Endometrium (tissue), 2 donors: ENCODE measurements around the gene ZXDC.

Experiments
- FAIRE-seq: peaks from 2 replicates; lab custom pipeline; 2012; peaks lifted over from hg19 to GRCh38; lab: Jason Lieb, UNC
- donor health status: control.
- donor health status: control.

The ZXDC gene

DNA sequence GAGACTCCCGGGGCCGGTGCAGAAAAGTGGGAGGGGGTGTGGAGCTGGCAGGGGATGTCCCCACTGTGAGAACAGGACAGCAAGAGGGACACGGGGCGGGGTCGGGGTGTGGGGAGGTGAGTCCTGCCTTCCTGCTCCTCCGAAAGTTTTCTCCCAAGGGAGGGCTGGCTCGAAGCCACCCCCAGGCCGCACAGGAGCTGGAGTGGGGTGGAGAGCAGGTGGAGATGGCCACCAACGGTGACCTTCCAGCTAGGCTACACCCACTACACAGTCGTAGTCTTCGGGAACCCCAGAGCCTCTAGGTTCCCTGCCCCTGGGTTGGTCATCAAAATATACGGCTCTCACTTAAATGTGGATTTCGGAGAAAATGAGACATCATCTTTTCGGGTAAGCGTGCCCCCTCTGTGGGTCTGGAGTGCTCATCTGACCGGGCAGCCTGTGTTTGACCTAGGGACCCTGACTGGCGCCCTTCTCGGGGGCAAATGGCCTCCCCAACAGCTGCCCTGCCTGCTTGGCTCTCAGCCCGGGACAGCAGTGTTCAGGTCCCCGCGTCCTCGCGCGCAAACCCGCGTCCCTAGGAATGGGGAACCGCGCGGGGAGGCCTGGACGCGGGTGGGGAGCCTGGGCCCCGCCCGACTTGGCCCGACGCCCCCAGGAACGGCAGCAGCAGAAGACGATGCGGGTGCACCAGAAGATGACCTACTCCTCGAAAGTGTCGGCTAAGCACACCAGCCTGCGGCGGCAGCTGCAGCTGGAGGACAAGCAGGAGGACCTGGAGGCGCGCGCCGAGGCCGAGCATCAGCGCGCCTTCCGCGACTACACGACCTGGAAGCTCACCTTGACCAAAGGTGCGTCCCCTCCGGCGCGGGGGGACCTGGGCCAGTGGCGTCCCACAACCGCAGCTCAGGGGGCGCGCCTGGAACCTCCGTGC lies 59.8 kb downstream of the ZXDC start:
- FAIRE-seq: no peak

DNA sequence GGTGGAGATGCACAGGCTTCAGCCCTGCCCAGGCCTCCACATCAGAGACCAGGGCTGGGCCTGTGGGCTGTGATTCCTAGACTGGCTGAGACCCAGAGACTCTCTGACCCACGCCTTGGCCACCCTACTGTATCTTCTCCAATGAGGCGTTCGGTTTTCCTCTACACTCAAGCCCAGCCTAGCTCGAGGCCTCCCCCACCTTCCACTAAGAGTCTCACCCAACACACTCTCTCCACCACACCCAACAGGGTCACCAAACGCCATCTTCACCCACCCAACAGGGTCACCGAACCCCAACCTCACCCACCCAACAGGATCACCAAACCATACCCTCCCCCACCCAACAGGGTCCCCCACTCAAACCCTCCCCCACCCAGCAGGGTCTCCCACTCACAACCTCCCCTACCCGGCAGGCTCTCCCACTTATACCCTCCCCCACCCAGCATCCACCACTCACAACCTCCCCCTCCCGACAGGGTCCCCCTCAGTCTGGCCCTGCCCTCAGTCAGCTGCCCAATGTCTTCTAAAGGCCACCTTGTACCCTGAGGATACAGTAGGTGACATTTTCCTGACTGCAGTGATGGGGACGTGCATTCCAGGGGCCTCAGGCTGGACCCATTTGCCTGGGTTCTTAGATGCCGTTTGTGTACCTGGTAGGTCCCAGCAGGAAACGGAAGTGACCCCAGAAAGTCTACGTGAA lies 60.6 kb downstream of the ZXDC start:
- no peak for FAIRE-seq

DNA sequence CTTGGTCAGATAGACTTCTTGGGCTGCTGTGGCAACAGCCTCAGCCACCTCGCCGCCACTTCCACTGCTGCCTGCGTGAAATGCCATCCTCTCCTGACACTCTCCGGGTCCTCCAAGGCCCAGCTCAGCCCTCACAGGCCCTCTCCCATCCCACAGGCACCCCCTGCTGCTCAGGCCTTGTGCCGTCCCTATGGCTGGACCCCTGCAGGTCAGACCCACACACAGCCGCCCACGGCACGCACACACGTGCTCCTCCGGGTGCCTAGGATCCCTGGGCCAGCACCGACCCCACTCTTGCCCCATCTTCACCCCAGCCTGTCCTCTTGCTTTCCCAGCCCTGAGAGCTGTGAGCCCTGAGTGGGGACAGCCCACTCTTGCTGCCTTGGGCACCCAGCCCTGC lies 61.3 kb downstream of the ZXDC start:
- no peak for FAIRE-seq

DNA sequence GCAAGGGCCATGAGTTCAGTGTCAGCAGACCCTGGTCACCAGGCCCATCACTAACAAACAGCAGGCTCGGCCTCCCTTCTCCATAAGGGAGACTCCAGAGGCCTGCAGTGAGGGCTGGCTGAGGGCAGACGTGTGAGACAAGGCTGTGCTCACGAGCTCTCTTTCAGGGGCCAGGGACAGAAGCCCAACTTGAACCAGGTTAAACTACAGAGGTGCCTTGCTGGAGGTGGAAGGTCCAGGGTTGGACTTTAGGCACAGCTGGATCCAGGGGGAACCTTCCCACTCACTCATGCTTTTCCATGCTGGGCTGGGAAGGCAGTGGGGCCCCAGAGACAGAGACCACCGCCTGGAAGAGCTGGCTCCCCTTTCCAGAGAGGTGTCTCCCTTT lies 62.0 kb downstream of the ZXDC start:
- no peak for FAIRE-seq

DNA sequence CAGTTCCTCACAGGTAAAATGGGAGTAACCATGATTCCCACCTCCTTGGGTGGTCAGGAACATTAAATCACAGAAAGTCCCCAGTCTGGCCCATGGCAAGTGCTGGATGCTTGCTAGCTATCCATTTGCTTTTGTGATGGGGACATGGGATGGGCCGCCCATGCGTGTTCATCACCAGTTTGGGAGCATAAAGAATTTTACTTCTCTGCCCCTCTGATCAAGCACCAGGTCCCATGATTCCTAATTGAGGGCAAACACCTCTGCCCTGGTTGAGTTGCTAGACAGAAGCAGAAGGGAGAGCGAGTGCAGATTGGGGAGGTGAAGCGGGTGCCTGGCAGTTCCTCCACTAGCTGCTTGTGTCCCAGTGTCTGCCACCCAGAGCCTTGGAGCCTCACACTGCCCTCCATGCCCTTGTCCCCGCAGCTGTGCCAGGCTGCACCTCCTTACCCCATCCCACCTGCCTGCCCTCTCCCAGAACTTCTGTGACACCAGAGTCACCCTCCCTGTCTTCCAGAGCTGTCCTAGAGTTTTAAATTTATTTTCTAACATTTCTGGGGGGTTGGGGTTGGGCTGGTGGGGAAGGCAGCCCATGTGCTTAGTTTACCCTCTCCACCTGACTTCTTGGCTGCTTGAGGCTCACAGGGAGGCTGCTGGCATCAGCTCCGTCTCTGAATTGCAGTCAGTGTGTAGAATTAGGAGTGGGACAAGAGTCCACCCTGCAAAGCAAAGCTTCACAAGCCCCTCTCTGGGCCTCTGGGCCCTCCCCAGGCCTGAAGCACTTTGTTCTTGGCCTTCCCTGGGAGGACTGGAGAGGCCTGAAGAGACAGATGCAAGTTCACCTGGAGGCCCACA lies 62.6 kb downstream of the ZXDC start:
- FAIRE-seq: no peak

DNA sequence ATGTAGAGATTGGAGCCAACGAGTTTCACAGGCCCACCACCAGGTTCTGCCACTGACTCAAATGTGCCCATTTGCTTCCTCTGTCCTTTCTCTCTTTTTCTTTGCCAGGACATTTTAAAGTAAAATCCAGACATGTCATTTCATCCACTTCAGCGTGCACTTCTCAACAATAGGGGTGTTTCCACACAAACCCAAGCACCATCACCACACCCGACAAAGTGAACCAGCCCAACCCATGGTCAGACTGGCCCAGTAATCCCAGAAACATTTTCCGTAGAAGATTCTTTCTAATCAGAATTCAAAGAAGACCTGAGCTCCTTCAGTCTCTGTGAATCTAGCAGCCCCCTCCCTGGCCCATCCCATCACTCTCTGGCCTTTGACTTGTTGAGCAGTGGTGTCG lies 67.6 kb downstream of the ZXDC start:
- FAIRE-seq: no peak

DNA sequence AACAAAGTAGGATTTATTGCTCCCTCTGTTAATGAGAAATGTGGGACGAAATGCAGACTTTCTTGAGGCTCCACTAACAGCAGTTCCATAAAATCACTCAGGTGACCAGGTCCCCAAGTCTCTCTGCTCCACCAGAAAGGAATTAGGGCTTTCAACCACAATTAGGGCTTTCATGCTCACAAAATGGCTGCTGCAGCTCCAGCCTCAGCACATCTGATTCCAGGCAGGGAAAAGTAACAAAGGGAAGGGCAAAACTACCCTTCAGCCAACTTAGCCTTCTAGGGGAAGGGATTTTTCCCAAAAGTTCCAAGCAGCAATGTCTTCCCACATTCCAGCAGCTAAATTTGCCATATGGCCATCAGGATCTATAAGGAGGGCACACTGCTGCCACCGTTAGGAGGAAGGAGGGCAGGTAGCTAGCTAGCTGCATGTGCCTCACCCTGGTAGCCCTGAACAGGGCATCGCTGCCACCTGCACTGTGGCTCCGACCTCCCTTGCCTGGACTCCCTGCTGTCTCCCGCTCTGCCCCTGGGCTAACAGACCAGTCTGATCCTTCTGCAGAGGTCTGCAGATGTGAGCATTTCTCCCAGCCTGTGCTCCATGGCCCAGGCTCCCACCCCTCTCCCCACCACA lies 68.2 kb downstream of the ZXDC start:
- no peak for FAIRE-seq

DNA sequence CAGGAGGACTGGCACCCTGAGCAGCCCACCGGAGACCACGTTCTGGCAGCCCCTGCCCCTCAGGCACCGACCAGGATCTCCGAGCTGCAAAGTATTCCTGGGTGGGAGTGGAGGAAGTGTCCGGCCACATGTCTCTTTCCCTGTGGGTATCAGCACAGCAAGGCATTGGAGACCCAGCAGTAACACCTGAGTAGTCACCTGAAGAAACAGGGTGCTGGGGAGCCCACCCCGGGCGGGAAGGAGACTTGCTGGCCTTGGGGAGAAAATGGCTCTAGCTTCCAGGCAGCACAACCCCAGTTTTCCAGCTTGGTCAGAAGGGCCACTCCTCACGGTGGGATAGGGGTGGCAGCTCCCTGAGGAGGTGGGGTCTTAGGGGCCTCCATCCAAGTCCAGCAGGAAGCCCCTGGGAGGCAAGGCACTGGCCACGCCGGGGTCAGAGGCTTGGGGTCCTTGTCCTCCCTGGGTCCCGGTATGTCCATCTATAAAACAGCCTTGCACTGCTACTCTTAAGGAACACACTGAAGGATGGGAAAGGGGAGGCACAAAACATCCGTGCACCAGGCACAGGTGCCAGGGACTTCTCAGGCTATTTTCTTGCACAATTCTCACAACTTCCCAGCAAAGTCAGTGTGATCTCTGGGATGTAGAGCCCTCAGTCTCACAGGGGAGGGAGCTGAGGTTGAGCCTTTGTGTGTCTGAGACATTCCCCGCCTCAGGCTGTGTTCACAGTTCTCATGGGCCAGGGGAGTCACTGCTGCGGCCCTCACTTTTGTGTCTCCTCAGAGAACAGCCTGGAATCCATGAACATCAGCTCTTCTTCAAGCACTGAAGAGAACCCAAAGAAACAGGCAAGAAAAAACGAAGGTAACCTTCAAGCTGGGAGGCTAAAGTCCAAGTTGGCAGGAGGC lies 69.0 kb downstream of the ZXDC start:
- FAIRE-seq: no peak

DNA sequence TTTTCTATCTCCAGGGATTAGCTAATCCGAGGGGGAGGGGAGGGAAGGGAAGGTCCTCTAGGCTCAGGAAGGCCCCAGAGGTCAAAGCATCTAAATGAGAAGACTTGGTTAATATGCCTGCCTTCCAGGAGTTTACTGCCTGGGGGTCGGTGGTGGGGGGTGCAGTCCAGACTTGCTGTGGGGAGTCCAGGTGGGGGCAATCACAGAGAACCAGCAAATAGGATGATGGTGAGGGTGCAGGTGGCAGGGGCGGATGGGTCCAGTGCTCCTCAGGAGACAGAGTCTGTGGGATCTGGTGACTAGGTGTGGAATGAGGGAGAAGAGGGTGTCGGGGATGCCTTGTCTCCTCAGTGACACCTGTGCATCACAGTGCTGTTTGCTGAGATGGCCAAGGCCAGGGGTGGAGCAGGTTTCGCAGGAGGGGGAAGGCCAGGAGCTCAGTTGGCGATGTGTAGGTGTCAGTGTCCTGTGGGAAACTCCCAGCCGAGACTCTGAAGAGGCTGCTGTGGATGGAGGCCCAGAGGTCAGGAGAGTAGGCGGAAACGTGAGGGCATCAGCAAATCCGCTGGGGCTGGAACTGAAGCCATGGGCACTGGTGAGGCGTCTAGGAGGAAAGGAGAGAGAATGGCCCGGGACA lies 72.9 kb downstream of the ZXDC start:
- no peak for FAIRE-seq

DNA sequence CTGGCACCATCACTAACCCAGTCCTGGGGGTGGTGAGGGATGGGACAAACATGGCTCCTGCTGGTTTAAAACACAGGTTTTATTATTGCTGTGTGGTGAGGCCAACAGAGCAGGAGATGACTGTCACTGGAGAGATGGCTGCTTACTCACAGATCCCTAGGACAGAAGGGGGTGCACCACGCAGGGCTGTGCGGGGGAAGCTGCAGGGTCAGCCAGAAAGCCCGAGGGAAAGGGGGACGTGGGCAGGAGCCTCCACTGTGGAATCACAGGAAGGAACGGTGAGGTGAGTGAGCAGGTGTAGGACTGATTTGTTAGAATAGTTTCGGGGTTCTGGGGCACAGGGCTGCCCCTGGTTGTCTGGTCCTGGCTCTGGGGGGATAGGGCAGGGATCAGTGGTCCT lies 73.5 kb downstream of the ZXDC start:
- no peak for FAIRE-seq

DNA sequence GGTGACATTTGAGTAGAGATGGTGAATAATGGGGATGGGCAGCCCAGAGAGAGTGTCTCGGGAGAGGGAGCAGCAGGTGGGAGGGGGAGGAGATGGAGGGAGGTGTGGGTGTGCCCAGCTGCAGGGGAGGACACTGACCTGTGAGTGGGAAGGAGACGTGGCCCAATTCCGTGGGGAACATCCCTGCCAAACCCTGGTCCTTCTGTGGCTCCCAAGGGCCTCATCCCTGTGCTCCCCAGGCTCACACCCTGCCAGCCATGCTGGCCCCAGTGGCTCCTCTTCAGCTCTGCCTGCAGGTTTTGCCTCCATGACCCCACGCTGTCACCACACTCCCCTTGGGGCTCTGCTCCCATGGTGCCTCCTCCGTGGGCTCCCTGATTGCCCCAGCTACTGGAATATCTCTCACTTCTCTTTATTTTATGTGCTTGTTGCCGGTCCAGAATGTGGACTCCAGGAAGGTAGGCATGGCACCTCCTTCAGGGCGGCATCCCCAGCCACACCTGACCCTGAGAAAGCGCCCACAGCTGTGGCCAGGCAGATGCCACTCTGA lies 74.0 kb downstream of the ZXDC start:
- no peak for FAIRE-seq

DNA sequence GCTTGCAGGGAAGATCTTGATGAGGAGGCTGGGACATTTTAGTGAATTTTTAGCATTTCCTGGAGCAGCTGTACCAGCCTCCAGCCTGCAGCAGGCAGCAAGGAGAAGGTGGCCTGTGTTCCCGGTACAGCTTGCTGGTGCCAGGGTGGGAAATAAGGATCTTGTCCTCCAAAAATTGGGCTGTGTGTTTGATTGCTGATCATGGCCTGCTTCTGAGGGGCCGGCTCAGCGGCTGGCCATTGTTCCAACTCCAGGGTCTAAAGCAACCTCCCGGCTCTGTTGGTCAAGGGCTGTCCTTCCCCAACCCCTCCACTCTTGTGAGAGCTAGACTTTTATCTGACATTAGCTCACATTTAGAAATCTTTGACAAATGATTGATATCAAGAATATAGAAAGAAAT lies 75.9 kb downstream of the ZXDC start:
- FAIRE-seq: no peak

DNA sequence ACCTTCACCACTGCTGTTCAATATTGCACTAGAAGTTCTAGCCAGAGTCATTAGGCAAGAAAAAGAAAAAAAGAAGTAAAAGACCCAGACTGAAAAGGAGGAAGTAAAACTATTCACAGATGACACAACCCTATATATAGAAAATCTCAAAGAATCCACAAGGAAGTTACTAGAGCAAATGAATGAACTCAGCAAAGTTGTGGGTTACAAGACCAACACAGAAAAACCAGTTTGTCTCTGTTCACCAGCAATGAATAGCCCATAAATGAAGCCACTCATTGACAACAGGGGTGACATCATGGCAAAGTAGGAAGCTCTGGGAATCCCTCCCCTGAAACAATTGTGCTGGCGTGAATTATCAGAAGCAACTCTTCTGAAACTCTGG lies 76.3 kb downstream of the ZXDC start:
- FAIRE-seq: no peak

DNA sequence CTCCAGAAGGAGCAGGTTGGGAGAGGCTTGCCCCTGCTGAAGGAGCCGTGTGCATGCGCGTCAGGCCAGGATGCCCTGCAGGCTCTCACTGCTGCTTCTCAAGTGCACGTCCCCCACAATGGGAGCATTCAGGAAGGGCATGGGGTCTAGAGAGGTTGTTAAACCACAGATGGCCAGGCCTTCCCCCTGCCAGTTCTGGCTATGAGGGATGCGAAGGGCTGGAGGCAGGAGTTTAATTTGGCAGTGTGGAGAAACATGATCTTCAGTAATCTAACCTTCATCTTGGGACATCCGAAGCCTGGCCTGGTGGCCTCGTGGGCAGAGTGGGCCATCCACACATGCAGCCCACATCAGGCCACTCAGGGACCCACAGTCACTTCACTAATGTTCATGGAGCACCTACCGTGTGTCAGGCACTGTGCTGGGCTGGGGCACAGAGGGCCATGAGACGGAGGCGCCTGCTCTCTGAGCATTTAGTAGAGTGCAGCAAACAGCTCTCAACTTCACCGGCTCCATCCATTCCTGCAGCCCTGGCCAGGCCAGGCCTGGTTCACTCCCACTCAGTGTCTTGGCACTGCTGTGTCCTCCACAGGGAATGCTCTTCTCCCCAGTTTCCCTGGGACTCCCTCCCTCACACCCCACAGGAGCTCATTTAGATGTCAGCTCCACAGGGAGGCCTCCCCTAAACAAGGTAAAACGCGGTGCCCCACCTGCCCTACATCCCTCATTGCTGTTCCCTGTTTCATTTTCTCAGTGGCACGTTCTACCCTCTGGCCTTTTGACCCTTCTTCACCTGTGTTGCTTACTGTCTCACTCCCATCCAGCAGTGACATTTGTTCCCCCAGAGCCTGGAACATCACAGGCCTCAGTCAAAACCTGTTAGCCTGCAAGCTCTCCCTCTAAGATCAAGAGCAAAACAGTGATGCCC lies 77.0 kb downstream of the ZXDC start:
- no peak for FAIRE-seq

DNA sequence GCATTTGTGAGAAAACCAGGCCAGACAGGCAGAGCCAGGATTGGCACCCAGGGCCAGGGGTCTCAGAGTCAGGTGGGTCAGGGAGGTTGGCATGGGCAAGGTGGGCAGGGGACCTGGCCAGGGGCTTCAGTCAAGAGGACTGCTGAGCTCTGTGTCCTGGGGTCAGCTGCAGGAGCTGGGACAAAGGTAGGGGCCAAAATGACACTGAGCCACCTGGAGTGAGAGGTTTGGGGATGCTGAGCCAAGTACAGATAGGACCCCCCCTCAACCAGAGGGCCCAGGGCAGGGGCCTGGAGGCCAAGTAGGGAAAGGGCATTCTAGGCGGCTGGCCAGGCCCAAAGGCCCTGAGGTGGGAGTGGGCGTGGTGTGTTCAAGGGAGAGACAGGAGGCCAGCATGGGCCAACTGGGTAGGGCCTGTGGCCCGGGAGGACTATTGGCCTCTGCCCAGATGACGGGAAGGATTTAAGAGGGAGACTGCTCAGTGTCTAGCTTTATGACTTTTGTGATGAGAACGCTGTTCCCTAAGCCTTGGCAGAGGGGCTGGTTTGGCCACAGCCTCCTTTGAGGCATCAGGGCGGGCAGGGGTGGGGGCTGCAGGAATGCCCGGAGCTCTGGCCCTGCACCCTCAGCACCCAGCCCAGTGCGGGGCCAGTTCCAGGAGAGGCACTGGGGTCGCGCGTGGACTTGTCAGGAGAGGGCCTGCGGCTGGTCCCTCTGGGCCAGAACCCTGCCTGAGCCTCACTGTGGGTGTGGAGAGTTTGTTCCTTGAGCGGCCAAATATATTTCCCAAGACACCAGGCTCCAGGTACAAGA lies 77.9 kb downstream of the ZXDC start:
- FAIRE-seq: no peak

DNA sequence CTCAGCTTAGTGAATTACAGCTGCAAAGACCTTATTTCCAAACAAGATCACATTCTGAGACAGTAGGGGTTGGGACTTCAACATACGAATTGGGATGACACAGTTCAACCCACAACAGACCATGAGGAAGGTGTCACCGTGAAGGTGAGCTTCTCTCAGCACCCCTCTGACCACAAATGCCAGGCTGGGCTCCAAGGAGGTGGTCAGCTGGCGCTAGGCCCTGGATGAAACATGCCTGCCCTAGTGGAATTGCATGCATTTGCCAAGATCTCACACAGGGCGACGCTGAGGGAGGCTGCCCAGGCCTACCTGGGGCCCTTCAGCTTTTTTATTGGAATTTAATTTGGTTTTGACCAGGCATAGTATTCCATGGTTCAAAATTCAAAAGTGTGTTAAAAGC lies 79.2 kb downstream of the ZXDC start:
- FAIRE-seq: no peak

DNA sequence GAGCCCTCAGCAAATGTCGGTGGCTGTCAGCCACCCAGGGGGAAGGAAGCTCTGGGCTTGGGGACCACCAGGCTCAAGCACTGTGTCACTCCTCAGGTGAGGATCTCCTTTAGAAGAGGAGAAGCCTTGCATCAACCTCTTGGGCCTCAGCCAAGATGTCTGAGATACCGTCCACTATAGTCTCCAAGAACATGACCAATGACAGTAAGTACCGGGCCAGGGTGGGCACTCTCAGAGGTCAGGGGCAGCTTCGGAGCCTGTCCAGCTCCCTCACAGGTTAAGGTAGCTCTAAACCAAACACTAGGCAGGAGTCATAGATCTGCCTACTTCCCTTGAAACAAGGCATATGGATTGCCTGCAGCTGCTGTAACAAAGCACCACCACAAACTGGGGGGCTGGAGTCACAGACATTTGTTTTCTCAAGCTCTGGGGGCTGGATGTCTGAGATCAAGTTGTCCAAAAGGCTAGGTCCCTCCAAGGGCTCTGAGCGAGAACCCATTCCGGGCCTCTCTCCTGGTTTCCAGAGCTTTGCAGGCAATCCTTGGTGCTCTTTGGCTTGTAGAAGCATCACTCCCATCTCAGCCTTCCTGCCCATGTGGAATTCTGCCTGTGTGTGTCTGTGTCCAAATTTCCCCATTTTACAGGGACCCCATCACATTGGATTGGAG lies 79.7 kb downstream of the ZXDC start:
- no peak for FAIRE-seq

DNA sequence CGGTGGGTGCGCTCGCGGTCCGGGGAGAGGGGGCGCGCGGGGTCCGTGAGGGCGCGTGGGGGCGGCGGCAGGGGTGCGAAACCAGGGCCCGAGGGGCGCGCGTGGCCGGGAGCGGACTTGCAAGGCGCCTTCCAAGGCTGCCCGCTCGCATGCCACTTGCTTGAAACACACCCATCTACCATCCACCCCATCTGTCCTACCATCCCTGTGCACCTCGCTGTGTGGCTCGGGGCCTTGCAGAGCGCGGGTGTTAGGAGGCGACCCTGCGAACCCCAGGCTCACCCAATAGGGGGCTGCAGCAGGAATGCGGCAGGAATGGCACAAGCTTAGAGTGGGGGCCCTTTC lies 80.7 kb downstream of the ZXDC start:
- FAIRE-seq: no peak
